Left ventricle myocardium inferior (tissue), 1 donor: ENCODE results near the gene BTN2A1. TPM values are rescaled to one million over a fixed set of nuclear protein-coding genes. Genes with fewer than 3 reads are reported as not detected.

Experiments
- DNase-seq: peaks from one replicate; pipeline ENCODE4 v3.0.0-alpha.2; 2020
- H3K27ac ChIP-seq: fragments of 200-600 bp; replicated peaks from 2 replicates; pipeline ENCODE4 v1.8.0; 2021
- H3K27me3 ChIP-seq: fragments of 200-600 bp; 2 replicates; pipeline ENCODE4 v1.8.0; 2021; ENCODE audit warnings: low read depth
- H3K36me3 ChIP-seq: fragments of 200-600 bp; 2 replicates; pipeline ENCODE4 v1.8.0; 2021
- H3K4me1 ChIP-seq: fragments of 200-600 bp; 2 replicates; pipeline ENCODE4 v1.8.0; 2021
- H3K4me3 ChIP-seq: fragments of 200-600 bp; 2 replicates; pipeline ENCODE4 v1.8.0; 2021; ENCODE audit warnings: mild to moderate bottlenecking, moderate library complexity
- H3K9me3 ChIP-seq: fragments of 200-600 bp; replicated peaks from 2 replicates; pipeline ENCODE4 v1.8.0; 2021
- intact Hi-C: fragments of 100-400 bp; cut with micrococcal nuclease; formaldehyde crosslinking; loops from one replicate; pipeline ENCODE4 v1.11.0; 2022
- total RNA-seq: library from RNA; stranded (reverse); fragmentation: NEBNext Ultra II Directional; extraction: Animal tissue kit (Norgen Biotek cat#: 25700); gene quantifications from one replicate; pipeline ENCODE4 v1.2.1, GENCODE V29; 2021
- TF ChIP-seq, protein P1 (sequence below): fragments of 200-600 bp; IDR thresholded peaks from 2 replicates; pipeline ENCODE4 v1.8.0; 2021; ENCODE audit warnings: antibody characterized with exemption, mild to moderate bottlenecking, borderline replicate concordance
- donor health status: DM: no; HTN: yes; CAD: no; lungs with severe emphysema.

The BTN2A1 gene
- total RNA-seq, 1 donor from 2014 or later, result 16.0 TPM

DNA sequence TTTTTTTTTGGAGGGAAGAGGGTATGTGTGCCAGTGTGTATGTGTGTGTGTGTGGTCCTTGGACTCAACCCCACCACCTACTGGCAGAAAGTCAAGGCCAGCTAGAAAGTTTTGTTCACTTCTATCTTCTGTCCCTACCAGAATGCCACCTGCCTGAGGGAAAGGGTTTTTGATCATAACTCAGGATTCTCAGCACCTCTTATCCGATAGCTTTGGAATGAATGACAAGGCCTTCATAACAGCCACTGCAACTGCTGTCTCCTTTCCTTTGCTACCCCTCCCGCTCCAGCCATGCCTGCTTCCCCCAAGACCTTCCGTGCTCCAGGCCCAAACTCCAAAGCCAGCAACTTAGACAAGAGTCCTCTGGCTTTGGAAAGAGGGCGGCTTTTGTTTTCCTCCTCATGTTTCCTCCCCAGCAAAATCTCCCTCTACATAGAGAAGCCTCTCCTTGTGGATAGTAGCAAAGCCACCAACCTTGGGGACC, 37.0 kb upstream of the BTN2A1 start:
- DNase-seq, result no peak
- Histone ChIP-seq H3K27ac (peak overlapping the region; percentile 92), H3K9me3 (no peaks in the 10 kb centered on the region), H3K4me3 (peak overlapping the region; percentile 90), H3K27me3 (no peaks in the 10 kb centered on the region), H3K4me1 (peaks cover 44% of the 10 kb centered on the region), H3K36me3 (peaks cover 9% of the 10 kb centered on the region)
- intact Hi-C loops, result no loop called here
- TF ChIP-seq, protein P1, sequence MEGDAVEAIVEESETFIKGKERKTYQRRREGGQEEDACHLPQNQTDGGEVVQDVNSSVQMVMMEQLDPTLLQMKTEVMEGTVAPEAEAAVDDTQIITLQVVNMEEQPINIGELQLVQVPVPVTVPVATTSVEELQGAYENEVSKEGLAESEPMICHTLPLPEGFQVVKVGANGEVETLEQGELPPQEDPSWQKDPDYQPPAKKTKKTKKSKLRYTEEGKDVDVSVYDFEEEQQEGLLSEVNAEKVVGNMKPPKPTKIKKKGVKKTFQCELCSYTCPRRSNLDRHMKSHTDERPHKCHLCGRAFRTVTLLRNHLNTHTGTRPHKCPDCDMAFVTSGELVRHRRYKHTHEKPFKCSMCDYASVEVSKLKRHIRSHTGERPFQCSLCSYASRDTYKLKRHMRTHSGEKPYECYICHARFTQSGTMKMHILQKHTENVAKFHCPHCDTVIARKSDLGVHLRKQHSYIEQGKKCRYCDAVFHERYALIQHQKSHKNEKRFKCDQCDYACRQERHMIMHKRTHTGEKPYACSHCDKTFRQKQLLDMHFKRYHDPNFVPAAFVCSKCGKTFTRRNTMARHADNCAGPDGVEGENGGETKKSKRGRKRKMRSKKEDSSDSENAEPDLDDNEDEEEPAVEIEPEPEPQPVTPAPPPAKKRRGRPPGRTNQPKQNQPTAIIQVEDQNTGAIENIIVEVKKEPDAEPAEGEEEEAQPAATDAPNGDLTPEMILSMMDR, result peak; percentile 46

DNA sequence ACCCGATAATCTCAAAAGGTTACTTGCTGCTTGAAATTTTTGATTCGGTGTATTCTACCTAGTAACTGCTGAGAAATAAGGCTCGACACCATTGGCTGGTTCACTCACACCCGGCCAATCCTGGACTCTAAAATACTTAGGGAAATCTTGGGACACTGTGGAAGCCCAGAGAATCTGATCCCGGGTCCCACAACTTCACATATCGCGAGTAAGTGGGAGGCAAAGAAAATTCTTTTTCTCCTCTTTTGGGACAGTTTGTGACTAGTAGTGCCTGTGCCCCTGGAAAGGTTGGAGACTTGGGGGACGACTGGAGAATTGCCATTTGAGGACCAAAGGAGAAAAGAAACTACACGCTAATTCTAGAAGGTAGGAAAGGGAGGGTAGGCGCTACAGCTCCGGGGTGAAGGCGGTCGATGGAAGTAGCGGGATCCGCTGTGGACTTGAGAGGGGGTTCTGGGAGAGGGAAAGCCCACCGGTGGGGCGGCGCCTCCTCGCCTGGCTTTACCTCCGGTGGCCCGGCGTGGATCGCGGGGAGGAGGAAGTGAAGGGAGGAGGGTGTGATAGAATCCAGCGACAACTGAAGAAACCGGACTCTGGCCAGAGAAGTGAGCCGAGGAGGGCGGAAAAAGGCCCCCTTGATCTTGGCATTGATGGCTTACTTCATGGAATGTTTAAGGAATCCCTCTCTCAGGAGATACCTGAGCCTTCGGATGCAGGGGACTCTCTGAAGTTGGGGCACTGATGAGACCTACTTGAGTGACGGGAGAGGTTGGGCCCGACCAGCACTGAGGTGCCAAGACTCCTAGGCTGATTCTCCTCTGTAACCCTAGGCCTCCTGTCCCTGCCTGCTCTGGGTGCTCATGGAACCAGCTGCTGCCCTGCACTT, 36.3 kb upstream of the BTN2A1 start:
- H3K4me1 ChIP-seq, result peaks cover 44% of the 10 kb centered on the region
- DNase-seq, result peak; percentile 44
- intact Hi-C loops, result no loop called here
- H3K9me3 ChIP-seq, result no peaks in the 10 kb centered on the region
- TF ChIP-seq, protein P1, result no peak
- H3K4me3 ChIP-seq, result peak overlapping the region; percentile 90
- peaks cover 17% of the 10 kb centered on the region for H3K36me3 ChIP-seq
- H3K27me3 ChIP-seq, result no peaks in the 10 kb centered on the region
- peak overlapping the region; percentile 92 for H3K27ac ChIP-seq

DNA sequence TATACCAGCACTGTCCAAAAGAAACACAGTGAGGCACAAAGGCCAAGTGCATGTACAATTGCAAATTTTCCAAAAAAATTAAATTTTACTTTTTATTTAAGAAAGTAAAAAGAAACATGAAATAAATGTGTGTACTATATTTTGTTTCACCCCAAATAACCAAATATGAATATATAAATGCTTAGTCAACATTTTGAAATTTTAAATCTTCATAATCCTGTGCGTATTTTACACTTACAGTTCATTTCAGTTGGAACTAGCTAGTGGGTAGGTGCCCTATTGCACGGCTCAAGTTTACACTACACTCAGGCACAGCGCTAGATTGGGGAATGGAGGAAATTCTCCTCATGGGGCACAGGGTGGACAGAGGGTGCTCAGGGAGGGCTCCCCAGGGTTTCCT, 35.4 kb upstream of the BTN2A1 start:
- H3K27ac ChIP-seq, result no peak overlapping the region
- peak overlapping the region; percentile 90 for H3K4me3 ChIP-seq
- DNase-seq, result no peak
- H3K4me1 ChIP-seq, result peaks cover 44% of the 10 kb centered on the region
- TF ChIP-seq, protein P1, result no peak
- H3K27me3 ChIP-seq, result no peaks in the 10 kb centered on the region
- peaks cover 25% of the 10 kb centered on the region for H3K36me3 ChIP-seq
- no peaks in the 10 kb centered on the region for H3K9me3 ChIP-seq
- intact Hi-C loops, result no loop called here

DNA sequence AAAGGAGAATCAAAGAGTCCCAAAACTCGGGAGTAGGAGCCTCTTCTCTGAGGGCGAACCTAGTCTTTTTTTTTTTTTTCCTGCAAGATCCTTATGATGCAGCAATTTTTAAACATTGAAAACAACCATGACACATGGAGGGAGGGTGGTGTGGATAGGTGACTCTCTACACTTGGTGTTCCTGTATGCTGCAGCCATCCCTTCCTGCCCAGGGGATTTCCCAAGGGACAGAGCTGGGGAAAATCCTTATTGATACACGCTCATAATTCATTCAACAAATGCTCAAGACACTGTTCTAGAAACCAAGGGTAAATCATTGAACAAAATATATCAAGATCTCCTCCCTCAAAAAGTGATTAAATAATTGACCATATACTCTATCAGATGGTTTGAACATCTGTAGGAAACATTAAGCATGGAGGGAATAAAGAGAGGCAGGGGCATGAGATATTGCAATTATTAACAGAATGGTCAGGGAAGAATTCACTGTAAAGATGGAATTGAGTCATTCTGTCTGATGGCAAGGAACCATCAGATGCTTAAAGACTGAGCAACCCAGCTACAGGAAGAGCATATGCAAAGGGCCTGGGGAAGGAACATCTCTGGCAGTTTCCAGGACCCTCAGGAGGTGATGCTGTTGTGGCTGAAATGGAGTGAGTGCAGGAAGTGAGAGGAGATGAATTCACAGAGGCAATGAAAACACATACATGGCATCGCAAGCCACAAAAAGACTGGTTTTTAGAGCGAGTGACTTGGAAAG, 30.9 kb upstream of the BTN2A1 start:
- Histone ChIP-seq H3K9me3 (no peaks in the 10 kb centered on the region), H3K36me3 (peaks cover 50% of the 10 kb centered on the region), H3K27ac (no peak overlapping the region), H3K4me1 (peaks cover 45% of the 10 kb centered on the region), H3K27me3 (no peaks in the 10 kb centered on the region), H3K4me3 (no peak overlapping the region)
- TF ChIP-seq, protein P1, result no peak
- no peak for DNase-seq
- intact Hi-C loops, result no loop called here

DNA sequence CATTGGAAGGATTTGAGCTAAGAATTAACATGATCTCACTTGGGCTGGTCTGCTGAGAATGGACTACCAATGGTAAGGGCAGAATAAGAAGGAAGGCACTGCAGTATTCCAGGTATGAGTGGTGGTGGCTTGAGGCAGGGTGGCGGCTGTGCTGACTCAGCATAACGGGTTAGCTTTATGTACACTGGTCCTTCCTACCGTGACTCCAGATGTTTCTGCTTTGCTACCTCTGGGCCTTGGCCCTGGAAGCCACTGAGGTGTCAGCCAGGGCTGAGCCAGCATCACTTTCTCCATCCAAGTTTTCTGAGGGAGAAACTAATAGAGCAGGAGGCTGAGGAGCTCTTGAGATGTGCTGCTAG, 30.3 kb upstream of the BTN2A1 start:
- no peak overlapping the region for H3K4me3 ChIP-seq
- H3K27ac ChIP-seq, result no peak overlapping the region
- TF ChIP-seq, protein P1, result no peak
- no peak for DNase-seq
- intact Hi-C loops, result no loop called here
- peaks cover 42% of the 10 kb centered on the region for H3K4me1 ChIP-seq
- H3K36me3 ChIP-seq, result peaks cover 50% of the 10 kb centered on the region
- no peaks in the 10 kb centered on the region for H3K27me3 ChIP-seq
- no peaks in the 10 kb centered on the region for H3K9me3 ChIP-seq
